Left renal pelvis (tissue), 4 donors: ENCODE measurements around the gene TCF7L1. TPM values are rescaled to one million over a fixed set of nuclear protein-coding genes. Genes with fewer than 3 reads are reported as not detected.

Experiments
- DNase-seq, 4 donors: peaks; one replicate each; pipeline ENCODE4 v3.0.0-alpha.2; 2013; ENCODE audit warnings: low read depth in 4 of 4, low spot score in 3 of 4
- polyA plus RNA-seq, 4 donors: library from polyadenylated mRNA; unstranded; fragments of 120-200 nt; gene quantifications; one replicate each; pipeline ENCODE4 v1.2.1, GENCODE V29; 2013; ENCODE audit not compliant: insufficient read length in 4 of 4

Gene TCF7L1
- polyA plus RNA-seq, 4 donors: 46.8 to 61.0 (median 56.5) TPM

DNA sequence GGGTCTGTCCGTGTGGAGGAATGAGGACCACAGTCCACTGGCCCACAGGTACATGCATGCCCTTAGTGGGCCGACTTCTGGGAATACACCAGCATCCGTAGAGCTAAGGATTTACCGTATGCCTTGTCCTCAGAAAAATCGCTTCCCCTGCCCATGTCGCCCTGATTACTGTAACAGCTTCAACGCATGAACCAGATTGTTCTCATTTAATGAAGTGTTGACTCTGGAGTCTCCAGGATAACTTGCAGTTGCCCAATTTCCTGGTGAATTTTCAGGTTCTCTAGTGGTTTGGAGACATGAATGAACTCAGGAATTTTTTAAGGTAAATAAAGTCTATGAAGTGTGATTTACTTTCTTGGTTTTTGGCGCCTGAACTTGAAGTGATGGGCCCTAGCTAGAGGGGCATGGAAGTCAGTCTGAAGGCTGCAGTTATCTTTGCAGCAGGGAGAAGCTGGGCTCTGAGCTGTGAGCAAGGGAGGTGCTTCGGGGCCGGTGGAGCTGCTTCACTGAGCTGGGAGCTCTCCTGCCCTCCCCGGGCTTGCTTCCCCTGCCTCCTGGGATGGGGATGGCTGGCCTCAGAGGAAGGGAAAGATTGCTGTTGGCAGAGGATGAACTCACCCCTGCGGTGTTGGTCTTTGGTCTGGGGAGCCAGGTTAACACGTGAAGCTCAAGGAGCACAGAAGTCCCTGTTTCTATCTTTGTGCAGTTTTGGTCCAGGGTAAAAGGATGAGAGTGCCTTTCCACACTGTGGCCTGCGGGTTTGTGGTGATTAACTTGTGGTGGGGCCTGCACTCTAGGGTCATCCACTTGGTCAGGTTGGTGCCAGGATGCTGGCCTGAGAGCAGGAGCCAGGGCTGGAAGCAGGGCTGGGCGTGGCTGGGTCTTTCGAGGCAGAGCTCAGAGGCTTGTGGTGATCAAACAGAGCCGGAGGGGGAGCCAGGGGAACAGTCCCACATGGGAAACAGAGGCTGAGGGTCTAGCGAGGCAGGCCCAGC, 28.1 kb downstream of the TCF7L1 start:
- DNase-seq: no peak

DNA sequence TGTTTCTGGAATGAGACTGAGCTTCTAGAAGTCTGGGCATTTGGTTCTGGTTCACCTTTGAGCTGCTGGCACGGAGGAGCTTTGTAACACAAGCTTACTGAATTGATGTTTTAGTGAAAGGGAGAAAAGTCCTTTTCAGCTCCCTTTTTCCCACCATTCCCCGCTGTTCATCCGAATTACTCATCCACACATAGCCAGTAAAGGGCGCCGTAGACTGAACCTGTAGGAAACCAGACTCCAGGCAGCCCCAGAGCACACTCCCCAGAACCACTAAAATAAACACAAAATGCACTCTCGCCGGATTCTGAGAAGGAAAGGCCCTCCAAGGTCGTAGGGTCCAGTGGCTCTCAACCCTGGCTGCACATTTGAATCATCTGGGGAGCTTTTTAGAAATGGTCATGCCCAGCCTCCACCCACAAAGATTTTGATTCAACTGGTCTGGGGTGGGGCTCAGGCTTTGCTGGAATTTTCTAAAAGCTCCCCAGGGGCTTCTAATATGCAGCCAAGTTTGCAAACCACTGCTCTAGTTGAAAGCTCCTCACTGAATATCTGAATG, 29.6 kb downstream of the TCF7L1 start:
- no peak for DNase-seq

DNA sequence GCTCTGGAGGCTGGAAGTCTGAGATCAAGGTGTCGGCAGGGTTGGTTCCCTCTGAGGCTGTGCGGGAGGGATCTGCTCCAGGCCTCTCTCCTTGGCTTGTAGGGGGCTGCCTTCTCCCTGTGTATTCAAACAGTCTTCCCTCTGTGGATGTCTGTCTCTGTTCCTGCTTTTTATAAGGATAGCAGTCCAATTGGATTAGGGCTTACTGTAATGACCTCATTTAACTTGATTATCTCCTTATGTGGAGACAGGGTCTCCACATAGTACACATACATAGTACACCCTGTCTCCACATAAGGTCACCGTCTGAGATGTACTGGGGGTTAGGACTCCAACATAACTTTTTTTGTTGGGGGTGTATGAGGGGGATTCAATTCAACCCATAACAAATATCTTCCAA, 30.5 kb downstream of the TCF7L1 start:
- DNase-seq: no peak

DNA sequence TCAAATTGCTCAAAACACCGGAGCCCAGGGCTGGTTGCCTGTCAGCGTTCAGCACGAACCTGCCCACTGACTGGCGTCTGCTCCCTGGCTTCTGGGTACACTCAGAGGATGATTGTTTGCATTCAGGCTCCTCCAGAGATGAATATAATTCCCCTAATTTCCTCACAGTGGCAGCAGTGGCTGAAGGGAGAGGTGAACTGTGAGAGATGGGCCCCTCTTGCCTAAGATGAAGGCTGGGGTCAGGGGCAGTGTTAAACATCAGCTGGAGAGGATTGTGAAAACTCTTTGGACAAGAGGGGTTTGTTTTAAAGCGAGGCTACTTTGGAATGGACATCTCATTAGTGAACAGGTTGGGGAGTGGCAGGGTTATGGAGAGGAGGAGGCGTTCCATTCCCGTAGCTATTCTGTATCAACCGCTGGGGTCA, 31.0 kb downstream of the TCF7L1 start:
- no peak for DNase-seq

DNA sequence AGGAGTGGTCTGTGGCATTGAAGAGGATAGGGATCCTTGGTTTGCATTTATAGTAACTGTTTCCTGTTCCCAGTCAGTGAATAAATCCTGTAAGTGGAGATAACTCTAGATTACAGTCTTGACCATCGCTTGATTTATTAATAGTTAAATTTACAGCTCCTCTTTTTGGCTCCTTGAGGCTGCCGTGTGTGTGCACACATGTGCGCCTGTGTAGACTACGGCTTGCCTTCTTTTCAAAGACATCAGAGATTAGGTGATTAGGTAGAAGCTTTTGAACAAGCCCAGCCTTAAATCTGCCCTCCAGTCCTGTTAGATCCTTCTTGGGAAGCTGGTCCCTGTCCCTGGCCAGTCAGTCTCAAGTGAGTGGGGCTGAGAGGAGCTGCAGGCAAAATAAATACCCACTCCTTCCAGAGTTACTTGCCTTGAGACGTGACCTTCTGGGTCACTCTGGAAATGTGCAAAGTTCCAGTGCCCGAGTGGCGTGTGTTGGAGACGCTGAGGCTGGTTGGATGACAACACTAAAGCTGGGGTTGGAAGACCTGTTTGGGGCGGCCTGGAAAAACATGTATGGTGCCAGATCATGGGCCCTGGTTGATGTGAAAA, 32.0 kb downstream of the TCF7L1 start:
- DNase-seq: no peak

DNA sequence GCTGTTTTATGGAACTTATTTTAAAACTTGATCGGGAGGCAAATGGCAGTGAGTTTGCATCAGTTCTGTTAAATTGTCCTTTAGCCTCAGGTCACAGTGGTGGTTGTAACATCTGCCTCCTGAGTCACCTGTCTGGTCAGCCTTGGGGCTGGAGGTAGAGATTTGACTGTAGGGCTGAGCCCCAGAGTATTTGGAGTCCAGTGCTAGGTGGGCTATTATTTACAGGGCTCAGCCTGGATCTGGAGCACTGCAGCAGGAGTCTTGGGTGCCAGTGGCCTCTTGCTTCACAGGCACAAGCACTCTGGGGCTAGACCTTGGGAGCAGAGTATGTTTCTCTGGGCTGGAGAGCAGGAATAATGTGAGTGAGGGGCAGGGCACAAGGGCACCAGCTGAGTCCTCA, 32.8 kb downstream of the TCF7L1 start:
- DNase-seq: no peak

DNA sequence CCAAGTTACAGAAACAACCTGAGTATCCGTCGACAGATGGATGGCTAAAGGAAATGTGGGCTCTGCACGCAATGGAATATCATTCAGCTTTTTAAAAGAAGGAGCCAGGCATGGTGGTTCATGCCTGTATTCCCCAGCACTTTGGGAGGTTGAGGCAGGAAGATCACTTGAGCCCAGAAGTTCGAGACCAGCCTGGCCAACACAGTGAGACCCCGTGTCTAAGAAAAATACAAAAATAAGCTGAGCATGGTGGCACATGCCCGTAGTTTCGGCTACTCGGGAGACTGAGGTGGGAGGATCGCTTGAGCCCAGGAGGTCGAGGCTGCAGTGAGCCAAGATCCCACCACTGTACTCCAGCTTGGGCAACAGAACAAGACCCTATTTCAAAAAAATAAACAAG, 34.3 kb downstream of the TCF7L1 start:
- DNase-seq: no peak

DNA sequence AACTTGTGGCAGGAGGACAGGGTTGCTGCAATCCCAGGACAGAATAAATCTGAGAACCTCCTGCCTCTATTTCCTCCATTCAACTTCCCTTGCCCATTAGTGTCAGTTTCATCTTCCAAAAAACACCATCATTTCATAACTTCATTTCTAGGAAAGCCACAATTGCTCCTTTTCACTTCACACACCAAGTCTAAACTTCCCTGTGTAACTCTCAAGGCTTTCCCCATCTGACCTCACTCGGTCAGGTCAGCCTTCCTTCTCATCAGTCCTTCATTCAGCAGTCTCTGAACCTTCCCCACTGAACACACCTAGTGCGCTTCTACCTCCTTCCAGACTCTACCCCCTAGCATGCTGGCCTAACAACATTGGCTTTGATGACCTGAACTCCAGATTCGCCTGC, 35.8 kb downstream of the TCF7L1 start:
- DNase-seq: no peak

DNA sequence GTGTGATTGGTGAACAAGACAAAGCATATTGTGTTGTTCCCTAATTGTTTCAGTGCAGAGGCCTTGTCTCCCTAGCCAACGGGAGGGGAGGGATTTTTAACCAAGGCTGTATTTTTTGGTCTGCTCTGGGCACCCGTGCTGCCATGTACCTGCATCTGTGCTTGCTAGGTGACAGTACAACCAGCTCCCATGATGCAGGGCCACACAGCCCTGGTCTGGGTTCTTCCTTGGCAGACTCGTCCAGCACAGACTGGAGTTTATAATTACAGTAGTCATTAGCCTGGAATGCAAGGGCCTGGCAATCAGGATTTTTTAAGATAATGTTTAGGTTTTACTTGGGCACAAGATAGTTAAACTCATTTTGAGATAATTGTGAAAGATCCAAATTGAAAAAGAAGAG, 36.4 kb downstream of the TCF7L1 start:
- no peak for DNase-seq

DNA sequence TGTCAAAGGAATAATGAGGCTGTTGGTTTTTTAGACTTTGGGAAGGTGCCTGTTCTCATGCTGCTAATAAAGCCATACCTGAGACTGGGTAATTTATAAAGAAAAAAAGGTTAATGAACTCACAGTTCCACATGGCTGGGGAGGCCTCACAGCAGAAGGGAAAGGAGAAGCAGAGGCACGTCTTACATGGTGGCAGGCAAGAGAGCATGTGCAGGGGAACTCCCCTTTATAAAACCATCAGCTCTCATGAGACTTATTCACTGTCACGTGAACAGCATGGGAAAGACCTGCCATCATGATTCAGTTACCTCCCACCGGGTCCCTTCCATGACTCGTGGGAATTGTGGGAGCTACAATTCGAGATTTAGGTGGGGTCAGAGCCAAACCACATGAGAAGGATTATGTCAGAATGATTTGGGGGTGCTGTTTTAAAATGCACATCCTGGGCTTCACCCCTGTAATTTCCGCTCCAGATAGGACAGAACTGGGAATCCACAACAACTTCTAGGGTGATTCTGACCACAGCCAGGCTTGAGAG, 37.8 kb downstream of the TCF7L1 start:
- DNase-seq: no peak

DNA sequence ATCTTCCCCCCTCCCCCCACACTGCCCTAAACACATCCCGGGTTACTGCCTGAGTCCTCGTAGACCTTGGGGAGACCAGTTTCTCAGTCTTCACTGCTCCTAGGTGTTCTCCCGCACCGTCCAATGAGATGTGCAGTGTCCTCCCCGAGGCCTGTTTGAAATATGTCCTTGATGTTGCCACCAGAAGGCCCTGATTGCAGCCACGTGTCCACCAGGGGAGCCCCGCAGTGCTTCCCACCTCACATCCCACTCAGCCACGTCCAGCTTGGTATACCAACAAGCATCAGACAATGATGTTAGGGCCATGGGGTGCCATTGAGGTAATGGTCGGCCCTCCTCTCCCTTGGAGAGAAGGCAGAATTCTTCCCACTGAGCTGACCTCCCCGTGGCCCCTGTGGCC, 38.7 kb downstream of the TCF7L1 start:
- no peak for DNase-seq

DNA sequence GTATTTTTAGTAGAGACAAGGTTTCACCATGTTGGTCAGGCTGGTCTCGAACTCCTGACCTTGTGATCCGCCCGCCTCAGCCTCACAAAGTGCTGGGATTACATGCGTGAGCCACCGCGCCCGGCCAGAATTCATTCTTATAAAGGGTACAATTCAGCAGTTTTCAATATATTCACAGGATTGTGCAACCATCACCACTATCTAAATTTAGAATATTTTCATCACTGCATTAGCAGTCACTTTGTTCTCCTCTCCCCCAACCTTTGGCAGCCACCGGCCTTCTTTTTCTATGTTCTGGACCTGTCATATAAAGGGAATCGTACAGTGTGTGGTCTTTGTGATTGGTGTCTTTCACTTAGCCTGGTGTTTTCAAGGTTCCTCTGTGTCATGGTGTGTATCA, 40.7 kb downstream of the TCF7L1 start:
- no peak for DNase-seq

DNA sequence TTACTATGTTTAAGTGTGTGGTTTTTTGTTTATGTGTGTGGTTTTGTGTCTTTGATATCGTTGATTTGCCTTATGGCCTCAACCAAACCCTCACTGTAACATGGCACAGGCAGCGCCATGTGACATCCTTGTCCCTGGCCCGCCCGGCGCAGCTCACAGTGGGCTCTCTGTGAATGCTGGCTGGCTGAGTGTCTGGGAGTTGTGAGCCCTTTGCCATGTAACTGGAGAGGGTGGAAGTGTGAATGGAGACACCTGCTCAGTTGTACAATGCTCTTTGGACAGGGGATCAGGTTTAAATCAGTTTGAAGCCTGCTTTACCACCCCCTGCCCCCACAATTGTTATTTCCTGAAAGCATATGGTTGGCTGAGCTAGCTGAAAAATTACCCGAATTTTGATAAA, 41.8 kb downstream of the TCF7L1 start:
- DNase-seq: no peak

DNA sequence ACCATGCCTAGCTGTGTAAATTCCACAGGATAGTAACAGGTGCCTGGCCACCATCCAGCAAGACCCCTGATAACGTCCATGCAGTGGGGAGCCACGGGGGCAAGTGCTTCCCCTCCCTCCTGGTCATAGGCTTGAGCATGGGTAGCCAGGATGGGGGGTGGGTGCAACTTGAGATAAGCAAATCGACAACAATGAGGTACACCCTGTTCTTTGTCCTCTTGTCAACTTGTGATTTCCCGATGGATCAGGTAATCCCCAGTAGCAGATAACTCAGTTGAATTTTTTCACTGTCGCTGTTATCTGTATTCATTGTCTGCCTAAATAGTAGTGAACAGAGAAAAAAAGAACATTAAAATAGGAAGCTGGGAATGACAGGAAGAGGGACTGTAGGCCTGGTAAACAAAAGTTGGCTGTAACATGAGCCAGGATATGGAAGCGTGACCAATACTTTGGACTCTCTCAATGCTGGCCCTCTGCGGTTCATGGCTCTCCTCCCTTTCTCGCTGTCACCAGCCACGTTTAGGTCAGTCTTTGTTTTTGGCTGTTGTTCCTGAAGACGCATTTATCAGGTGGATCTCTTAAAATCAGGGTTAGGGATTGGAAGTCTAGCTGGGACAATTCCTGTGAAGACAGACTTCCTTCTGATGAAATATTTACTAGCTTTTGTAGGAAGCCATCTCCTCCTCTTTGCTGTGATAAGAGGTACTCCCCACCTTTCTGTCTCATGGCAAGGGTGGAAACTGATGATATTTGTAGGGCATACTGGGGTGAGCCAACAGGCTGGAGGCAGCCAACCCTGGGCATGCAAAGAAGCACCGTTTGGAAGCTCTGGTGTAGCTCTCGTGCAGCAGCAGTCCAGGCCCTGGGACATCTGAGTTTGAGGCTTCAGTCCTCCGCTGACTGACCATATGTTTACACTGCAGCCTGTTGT, 42.4 kb downstream of the TCF7L1 start:
- peak in 1 of 4 donors; percentile 66 for DNase-seq

DNA sequence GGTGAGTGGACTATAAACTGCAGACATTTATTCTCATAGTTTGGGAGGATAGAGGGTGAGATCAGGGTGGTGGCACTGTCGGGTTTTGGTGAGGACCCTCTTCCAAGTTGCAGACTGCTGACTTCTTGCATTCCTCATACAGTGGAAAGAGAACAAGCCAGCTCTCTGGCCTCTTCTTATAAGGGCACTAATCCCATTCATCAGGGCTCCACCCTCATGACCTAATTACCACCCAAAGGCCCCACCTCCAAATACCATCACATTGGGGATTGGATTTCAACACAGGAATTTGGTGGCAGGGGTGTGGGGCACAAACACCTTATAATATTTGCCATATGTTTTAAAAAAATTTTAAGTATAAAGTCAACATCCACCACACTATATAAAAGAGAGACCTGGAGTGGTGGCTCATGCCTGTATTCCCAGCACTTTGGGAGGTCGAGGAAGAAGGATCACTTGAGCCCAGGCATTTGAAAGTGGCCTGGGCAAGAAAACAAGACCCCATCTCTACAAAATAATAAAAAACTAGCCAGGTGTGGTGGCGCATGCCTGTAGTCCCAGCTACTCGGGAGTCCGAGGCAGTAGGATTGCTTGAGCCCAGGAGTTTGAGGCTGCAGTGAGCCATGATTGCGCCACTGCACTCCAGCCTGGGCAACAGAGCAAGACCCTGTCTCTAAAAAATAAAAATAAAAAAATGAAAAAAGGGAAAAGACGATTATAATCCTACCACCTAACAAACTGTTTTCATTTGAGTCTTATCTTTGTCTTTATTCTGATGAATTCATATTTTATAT, 44.0 kb downstream of the TCF7L1 start:
- no peak for DNase-seq

DNA sequence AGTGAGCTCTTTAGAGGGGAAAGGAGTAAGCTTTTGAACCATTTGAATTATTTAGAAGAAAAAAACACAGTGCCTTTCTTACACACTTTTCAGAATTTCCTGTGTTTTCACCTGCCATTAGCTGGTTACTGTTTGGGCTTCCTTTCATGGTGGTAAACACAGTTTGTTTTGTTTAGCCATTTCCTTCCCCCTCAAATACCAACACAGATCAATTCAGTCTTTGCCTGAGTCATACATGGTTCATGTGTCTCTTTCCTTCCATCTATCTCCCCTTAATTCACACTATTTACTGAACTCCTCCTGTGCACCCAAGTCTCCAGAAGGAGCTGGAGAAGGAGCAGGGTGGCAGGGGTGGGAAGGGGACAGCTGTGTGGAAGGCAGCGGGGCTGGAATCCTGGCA, 45.0 kb downstream of the TCF7L1 start:
- no peak for DNase-seq

DNA sequence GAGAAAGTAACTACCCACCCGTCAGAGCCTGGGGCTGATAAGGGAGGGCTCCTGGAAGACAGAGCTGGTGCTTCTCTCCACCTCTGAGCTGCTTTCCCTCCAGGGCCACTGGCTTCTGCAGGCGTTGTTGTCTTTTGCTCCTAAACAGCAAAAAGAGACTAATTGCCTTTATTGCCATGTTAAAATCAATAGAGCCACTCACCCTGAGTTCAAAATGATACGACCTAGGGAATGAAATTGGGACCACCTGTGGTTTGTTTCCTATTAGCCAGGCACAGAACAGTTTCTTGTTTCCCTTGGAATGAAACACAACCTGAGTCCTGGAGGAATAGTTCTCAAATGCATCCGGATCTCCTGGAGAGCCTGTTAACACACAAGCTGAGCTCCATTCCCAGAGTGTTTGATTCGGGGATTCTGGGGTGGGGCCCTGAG, 45.8 kb downstream of the TCF7L1 start:
- no peak for DNase-seq

DNA sequence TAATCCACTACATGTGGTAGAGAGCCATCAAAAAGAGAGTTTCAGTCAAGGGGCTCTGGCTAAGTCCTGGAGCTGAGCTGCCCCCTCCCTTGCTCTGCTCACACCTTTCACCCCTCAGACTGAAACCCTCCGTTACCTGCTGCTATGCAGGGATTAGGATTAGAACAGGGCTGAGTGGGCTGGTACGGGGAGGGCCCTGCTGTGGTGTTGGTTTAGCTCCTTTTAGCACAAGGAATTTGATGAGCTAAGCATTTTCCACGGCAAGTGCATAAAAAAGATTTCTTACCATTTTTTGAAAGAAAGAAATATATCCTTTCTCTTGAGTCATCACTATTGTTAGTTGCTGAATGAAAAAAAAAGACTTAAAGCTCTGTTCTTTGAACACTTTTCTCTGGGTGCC, 46.3 kb downstream of the TCF7L1 start:
- no peak for DNase-seq

DNA sequence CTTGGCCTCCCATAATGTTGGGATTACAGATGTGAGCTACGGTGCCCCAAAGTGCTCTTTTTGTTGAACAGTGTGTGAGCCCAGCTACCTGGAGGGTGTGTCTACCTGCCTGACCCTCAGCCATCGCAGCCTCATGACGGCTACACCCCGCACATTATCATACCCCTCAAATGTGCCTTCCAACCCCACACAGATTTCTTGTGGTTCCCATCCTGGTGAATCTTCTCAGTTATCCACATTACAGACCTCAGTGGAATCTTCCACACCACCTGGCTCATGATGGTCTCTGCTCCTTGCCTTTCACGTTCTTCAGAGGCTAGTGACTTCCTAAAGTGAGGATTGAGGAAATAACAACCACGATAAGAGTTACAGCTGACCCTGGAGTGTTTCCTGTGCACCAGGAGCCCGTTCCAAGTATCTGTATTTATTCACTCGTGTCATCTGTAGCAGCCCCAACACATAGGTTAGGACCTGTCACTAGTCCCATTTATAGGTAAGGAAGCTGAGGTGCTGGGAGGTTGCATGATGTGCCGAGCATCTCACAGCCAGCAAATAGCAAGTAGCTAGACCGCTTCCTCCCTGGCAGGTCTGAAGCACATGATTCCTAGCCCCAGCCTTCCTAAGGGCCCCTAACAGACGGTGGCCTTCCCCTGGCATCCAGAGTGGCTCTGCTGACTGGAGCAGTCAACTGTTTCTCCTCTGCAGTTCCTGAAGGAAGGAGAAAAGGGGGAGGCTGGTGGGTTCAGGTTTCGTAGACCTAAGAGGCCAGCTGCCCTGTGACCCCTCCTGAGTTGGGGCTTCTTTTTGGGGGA, 47.3 kb downstream of the TCF7L1 start:
- no peak for DNase-seq
